Measurements from ENCODE around the gene RIPOR2. TPM values are rescaled to one million over a fixed set of nuclear protein-coding genes. Genes with fewer than 3 reads are reported as not detected.

Gene RIPOR2
- total RNA-seq, 1 experiment from 2014 or later, result 5.0 TPM

GRCh38 chr6:24757611-24758010 is 178.1 kb downstream of the RIPOR2 start:
- Histone ChIP-seq H2BK15ac (ENCODE audit: low read depth, low read length) (no peak overlapping the region), H2AK5ac (ENCODE audit: insufficient read length, low read length) (no peak overlapping the region), H3K79me1 (ENCODE audit: insufficient read depth, low read depth, low read length, poor library complexity, severe bottlenecking) (no peaks in the 10 kb centered on the region), H3K27me3 (ENCODE audit: insufficient read depth, low read length) (no peaks in the 10 kb centered on the region), H4K20me1 (ENCODE audit: control insufficient read depth, insufficient read depth, insufficient read length) (no peaks in the 10 kb centered on the region), H3K4ac (ENCODE audit: low read depth, low read length) (no peak overlapping the region), H3K4me1 (ENCODE audit: insufficient read depth, low read length) (no peaks in the 10 kb centered on the region), H2AFZ (ENCODE audit: low read length) (no peak overlapping the region), H4K91ac (ENCODE audit: insufficient read length, low read depth, low read length) (no peak overlapping the region), H3K14ac (ENCODE audit: insufficient read depth, low read length) (no peak overlapping the region), H3T11ph (ENCODE audit: low read length) (no peak overlapping the region), H2BK20ac (ENCODE audit: low read depth, low read length, poor library complexity, severe bottlenecking) (no peak overlapping the region), H3K18ac (ENCODE audit: insufficient read length, low read depth, low read length) (no peak overlapping the region), H3K9me3 (ENCODE audit: control insufficient read depth, low read depth, low read length) (no peaks in the 10 kb centered on the region), H2BK120ac (ENCODE audit: low read depth, low read length, poor library complexity, severe bottlenecking) (no peak overlapping the region), H3K9ac (ENCODE audit: extremely low read depth, insufficient read length, low read length) (no peak overlapping the region), H2BK12ac (ENCODE audit: insufficient read length, low read depth, low read length) (no peak overlapping the region), H3K23ac (ENCODE audit: insufficient read length, low read depth, low read length) (no peak overlapping the region), H2BK5ac (ENCODE audit: insufficient read length, low read length) (no peak overlapping the region), H3K23me2 (ENCODE audit: insufficient read length, low read depth, low read length, poor library complexity, severe bottlenecking) (no peaks in the 10 kb centered on the region), H3K79me2 (ENCODE audit: insufficient read depth, low read length) (no peaks in the 10 kb centered on the region), H4K8ac (replicated peaks; ENCODE audit: insufficient read length, low read depth, low read length) (no peak overlapping the region), H3K27ac (ENCODE audit: insufficient read length, low read depth, low read length) (no peak overlapping the region), H4K5ac (ENCODE audit: insufficient read length, low read depth, low read length) (no peak overlapping the region), H3K4me2 (ENCODE audit: insufficient read depth, insufficient read length, low read length) (no peak overlapping the region), H3K56ac (ENCODE audit: insufficient read length, low read depth, low read length) (no peak overlapping the region)
- Mint-ChIP-seq H3K4me3 (no peak overlapping the region), H3K9me3 (peaks cover 6 to 11% of the 10 kb centered on the region in 2 experiments; a peak in 4 of 5 replicates), H3K4me1 (peaks cover 4 to 9% of the 10 kb centered on the region in 2 experiments), H3K27me3 (ENCODE audit: low read depth) (no peaks in the 10 kb centered on the region), H3K36me3 (ENCODE audit: insufficient read depth in 1 of 3, low read depth in 3 of 3) (0 out of 7 replicates have a peak, but pooled peaks cover 0 to 1% (median 0%) of the 10 kb centered on the region in 3 experiments), H3K27ac (peak overlapping the region in 1 of 3 experiments; percentile 49; a peak in 1 of 7 replicates)
- WGBS (ENCODE audit: extremely low coverage, insufficient read length, low lambda C conversion rate), result no CpG with 5 or more reads among the region's 6 CpGs
- TF ChIP-seq CTCF (conservative IDR thresholded peaks at IDR 0.05), result no peak
- DNase-seq, result no peak

Measured in H9 (cell line).